Heart right ventricle (tissue), 16 donors: ENCODE data around the gene CBX3. TPM values are rescaled to one million over a fixed set of nuclear protein-coding genes. Genes with fewer than 3 reads are reported as not detected.
"Not testable (repeated sequence)": the region's sequence is repeated elsewhere in the genome, so short reads cannot be mapped to it uniquely, and the experiment has no call there.

ENCODE experiments used
- ATAC-seq, 8 donors: fragments of 200-7000 bp; cut with Tn5 transposase; one replicate each; pipeline ENCODE4 v1.9.1; 2020; ENCODE audit warnings: mild to moderate bottlenecking in 8 of 8, moderate library complexity in 8 of 8, moderate number of reproducible peaks in 1 of 8
- DNase-seq, 2 donors: peaks; one replicate each; pipeline ENCODE4 v3.0.0-alpha.2; 2020
- H3K27ac ChIP-seq, 10 donors: fragments of 200-600 bp; sonication (generic) in 2 of 10; one replicate each; pipeline versions ENCODE4 v1.5.0 to v1.8.0; 2020 to 2022; ENCODE audit warnings: mild to moderate bottlenecking in 3 of 10
- H3K27me3 ChIP-seq, 7 donors: fragments of 200-600 bp; one replicate each; pipeline ENCODE4 v1.8.0; 2021 to 2022; ENCODE audit warnings: mild to moderate bottlenecking in 2 of 7
- H3K36me3 ChIP-seq, 9 donors: fragments of 200-600 bp; sonication (generic) in 1 of 9; one replicate each; pipeline versions ENCODE4 v1.5.0 to v1.8.0; 2020 to 2022; ENCODE audit warnings: mild to moderate bottlenecking in 2 of 9
- H3K4me1 ChIP-seq, 9 donors: fragments of 200-600 bp; sonication (generic) in 1 of 9; one replicate each; pipeline versions ENCODE4 v1.5.0 to v1.8.0; 2020 to 2022; ENCODE audit warnings: mild to moderate bottlenecking in 4 of 9
- H3K4me3 ChIP-seq, 10 donors: fragments of 200-600 bp; sonication (generic) in 2 of 10; one replicate each; pipeline versions ENCODE4 v1.5.0 to v1.8.0; 2020 to 2022; ENCODE audit warnings: mild to moderate bottlenecking in 7 of 10, moderate library complexity in 2 of 10
- H3K9me3 ChIP-seq, 11 donors: fragments of 200-600 bp in 10 of 11; sonication (generic) in 2 of 11; one replicate each; pipeline versions ENCODE4 v1.5.0 to v1.8.0; 2013 to 2022; ENCODE audit warnings: mild to moderate bottlenecking in 2 of 11, control low read depth in 1 of 11, moderate library complexity in 1 of 11
- WGBS, 2 donors: extraction: QIAGEN DNeasy Blood & Tissue Kit; methylation state at CpG; one replicate each; pipeline ENCODE4 v1.1.7; 2013; ENCODE audit warnings: inconsistent platforms in 1 of 2; 5-methylcytosine and 5-hydroxymethylcytosine counted together
- intact Hi-C, 10 donors: fragments of 100-400 bp; cut with DNase I; formaldehyde crosslinking; loops; one replicate each; pipeline versions ENCODE4 v1.11.1 to v1.14.2; 2022
- polyA plus RNA-seq, 2 donors: library from polyadenylated mRNA; stranded (reverse); fragments of 200-250 nt; gene quantifications; one replicate each; pipeline ENCODE4 v1.2.3, GENCODE V29; 2013
- total RNA-seq, 10 donors: library from RNA; stranded (reverse); fragmentation: NEBNext Ultra II Directional in 3 of 10; extraction: Animal tissue kit (Norgen Biotek cat#: 25700) in 3 of 10; gene quantifications; one replicate each; pipeline versions ENCODE4 v1.2.1 to v1.2.4, GENCODE V29; 2021 to 2023
- TF ChIP-seq, protein P1 (sequence below), 9 donors: fragments of 200-600 bp; sonication (generic) in 2 of 9; IDR thresholded peaks; one replicate each; pipeline versions ENCODE4 v1.5.0 to v1.8.0; 2021 to 2022; ENCODE audit warnings: antibody characterized with exemption in 9 of 9, mild to moderate bottlenecking in 5 of 9, moderate library complexity in 1 of 9
- donor health status: Arrhythmogenic right ventricular cardiomyopathy.
- donor health status: ischemic (EF 13 %, LVEDD 7.1; RV severe dilation, severe dysfunction).
- donor health status: healthy with polysubstance abuse.
- donor health status: DM: no; HTN: yes; CAD: no.
- donor health status: DM: no; HTN: no; CAD: no.
- donor health status: ischemic (EF 25% LVEDD 6.9; RV normal size, moderate dysfunction).
- donor health status: ischemic (EF 25% LVEDD 5.7; RV mildly dilated, moderate dysfunction).
- donor health status: healthy.
- donor health status: DM: yes; HTN: yes; CAD: no.
- donor health status: Ischemic cardiomyopathy.
- donor health status: ischemic (EF 35%, LVEDD 5.7; RV mildly dilated, moderate dysfunction).
- donor health status: nonischemic (EF 11% LVEDD 7.7; RV severe dilation, severe dysfunction).
- donor health status: DM: yes; HTN: yes; CAD: no.
- donor health status: PGD.
- donor health status: ischemic (EF 29% LVEDD 5.4; RV normal size, mild dysfunction).
- donor health status: nonischemic (EF 23%, LVEDD 6.1; RV moderate dilation, normal function).

CBX3 gene
- total and polyA plus RNA-seq, 12 donors: 49.0 to 72.6 (median 58.6) TPM

DNA sequence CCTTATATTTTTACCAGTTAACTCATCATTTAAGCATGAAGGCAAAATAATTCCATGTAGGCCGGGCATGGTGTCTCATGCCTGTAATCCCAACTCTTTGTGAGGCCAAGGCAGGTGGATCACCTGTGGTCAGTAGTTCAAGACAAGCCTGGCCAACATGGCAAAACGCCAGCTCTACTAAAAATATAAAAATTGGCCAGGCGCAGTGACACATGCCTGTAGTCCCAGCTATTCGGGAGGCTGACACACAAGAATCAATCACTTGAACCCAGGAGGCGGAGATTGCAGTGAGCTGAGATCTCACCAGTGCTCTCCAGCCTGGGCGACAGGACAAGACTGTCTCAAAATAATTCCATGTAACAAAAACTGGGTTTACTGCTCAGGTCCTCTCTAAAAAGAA, 19.3 kb upstream of the CBX3 start:
- ATAC-seq: peak in 6 of 8 donors; percentile 5 to 19 (median 12)
- TF ChIP-seq, protein P1, sequence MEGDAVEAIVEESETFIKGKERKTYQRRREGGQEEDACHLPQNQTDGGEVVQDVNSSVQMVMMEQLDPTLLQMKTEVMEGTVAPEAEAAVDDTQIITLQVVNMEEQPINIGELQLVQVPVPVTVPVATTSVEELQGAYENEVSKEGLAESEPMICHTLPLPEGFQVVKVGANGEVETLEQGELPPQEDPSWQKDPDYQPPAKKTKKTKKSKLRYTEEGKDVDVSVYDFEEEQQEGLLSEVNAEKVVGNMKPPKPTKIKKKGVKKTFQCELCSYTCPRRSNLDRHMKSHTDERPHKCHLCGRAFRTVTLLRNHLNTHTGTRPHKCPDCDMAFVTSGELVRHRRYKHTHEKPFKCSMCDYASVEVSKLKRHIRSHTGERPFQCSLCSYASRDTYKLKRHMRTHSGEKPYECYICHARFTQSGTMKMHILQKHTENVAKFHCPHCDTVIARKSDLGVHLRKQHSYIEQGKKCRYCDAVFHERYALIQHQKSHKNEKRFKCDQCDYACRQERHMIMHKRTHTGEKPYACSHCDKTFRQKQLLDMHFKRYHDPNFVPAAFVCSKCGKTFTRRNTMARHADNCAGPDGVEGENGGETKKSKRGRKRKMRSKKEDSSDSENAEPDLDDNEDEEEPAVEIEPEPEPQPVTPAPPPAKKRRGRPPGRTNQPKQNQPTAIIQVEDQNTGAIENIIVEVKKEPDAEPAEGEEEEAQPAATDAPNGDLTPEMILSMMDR (IDR thresholded peaks at IDR 0.05): no peak
- H3K27me3 ChIP-seq: no peaks in the 10 kb centered on the region
- 54 to 57% methylated on average over 6 of the region's 6 CpGs for WGBS, 2 donors
- intact Hi-C loops: loop anchor here in 2 of 10 donors (2.0 to 10.0 kb wide), 2 partner anchors 15 to 87 kb away; no protein-coding TSS in a partner anchor
- peaks cover 0 to 31% (median under 1%) of the 10 kb centered on the region in 9 donors for H3K36me3 ChIP-seq
- H3K4me1 ChIP-seq: peaks cover 0 to 41% (median 29%) of the 10 kb centered on the region in 9 donors
- peak in 1 of 2 donors; percentile 28 for DNase-seq
- peak overlapping the region in 3 of 10 donors; percentile 22 to 45 (median 24) for H3K27ac ChIP-seq
- H3K9me3 ChIP-seq: no peaks in the 10 kb centered on the region
- H3K4me3 ChIP-seq: no peak overlapping the region

DNA sequence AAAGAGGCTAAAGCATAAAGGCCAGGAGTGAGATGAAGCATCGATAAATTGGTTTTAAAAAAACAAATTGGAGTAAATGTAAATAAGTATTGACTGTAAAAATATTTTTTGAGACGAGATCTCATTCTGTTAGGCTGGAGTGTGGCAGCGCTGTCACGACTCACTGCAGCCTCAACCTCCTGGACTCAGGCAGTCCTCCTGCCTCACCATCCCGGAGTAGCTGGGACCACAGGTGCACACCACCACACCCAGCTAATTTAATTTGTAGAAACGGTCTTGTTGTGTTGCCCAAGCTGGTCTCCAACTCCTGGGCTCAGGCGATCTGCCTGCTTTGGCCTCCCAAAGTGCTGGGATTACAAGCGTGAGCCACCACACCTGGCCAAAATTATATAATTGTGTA, 18.8 kb upstream of the CBX3 start:
- H3K4me3 ChIP-seq: no peak overlapping the region
- WGBS, 2 donors: 83 to 84% methylated on average over 8 of the region's 8 CpGs
- H3K27me3 ChIP-seq: no peaks in the 10 kb centered on the region
- DNase-seq: no peak
- TF ChIP-seq, protein P1 (IDR thresholded peaks at IDR 0.05): no peak
- H3K36me3 ChIP-seq: peaks cover 0 to 35% (median 5%) of the 10 kb centered on the region in 9 donors
- intact Hi-C loops: loop anchor here in 2 of 10 donors (2.0 to 10.0 kb wide), 2 partner anchors 14 to 88 kb away; no protein-coding TSS in a partner anchor
- H3K4me1 ChIP-seq: peaks cover 0 to 41% (median 29%) of the 10 kb centered on the region in 9 donors
- H3K9me3 ChIP-seq: no peaks in the 10 kb centered on the region
- peak in 2 of 8 donors; percentile 10 to 22 for ATAC-seq
- H3K27ac ChIP-seq: peak overlapping the region in 3 of 10 donors; percentile 22 to 45 (median 24)

DNA sequence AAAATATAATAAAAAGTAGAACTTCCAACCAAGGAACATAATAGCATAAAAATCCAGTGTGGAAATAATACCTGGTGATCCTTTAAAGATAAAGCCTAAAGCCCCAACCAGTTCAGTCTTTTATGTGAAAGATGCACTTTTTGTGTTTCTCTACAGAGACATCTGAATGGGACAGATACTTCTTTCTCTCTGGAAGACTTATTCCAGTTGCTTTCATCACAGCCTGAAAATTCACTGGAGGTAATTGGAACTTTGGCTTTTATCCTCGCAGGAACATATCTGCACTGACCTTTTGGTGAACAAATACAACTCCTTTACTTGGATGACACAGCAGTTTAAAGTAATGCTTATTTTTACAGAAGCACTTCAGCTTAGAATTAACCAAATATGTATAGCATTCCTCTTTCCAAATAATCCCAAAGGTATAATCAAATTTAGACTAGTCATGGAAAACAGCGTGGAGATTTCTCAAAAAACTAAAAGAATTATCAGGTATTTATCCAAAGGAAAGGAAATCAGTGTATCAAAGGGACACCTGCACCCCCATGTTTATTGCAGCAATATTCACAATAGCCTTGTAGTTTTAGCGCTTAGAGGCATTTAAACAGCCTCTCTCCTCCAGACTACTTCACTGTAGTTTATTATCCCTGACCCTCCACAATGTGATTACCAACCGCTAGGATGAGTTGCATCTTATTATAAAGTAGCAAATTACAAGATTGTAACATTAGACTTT, 17.8 kb upstream of the CBX3 start:
- Histone ChIP-seq H3K36me3 (peaks cover 0 to 45% (median 15%) of the 10 kb centered on the region in 9 donors), H3K27me3 (no peaks in the 10 kb centered on the region), H3K4me1 (peaks cover 0 to 47% (median 29%) of the 10 kb centered on the region in 9 donors), H3K4me3 (no peak overlapping the region), H3K9me3 (no peaks in the 10 kb centered on the region), H3K27ac (peak overlapping the region in 4 of 10 donors; percentile 7 to 45 (median 16))
- intact Hi-C loops: loop anchor here in 2 of 10 donors (2.0 to 10.0 kb wide), 2 partner anchors 13 to 89 kb away; no protein-coding TSS in a partner anchor
- ATAC-seq (no peak), DNase-seq (no peak)
- TF ChIP-seq, protein P1 (IDR thresholded peaks at IDR 0.05): no peak
- 70 to 72% methylated on average over 4 of the region's 4 CpGs for WGBS, 2 donors

DNA sequence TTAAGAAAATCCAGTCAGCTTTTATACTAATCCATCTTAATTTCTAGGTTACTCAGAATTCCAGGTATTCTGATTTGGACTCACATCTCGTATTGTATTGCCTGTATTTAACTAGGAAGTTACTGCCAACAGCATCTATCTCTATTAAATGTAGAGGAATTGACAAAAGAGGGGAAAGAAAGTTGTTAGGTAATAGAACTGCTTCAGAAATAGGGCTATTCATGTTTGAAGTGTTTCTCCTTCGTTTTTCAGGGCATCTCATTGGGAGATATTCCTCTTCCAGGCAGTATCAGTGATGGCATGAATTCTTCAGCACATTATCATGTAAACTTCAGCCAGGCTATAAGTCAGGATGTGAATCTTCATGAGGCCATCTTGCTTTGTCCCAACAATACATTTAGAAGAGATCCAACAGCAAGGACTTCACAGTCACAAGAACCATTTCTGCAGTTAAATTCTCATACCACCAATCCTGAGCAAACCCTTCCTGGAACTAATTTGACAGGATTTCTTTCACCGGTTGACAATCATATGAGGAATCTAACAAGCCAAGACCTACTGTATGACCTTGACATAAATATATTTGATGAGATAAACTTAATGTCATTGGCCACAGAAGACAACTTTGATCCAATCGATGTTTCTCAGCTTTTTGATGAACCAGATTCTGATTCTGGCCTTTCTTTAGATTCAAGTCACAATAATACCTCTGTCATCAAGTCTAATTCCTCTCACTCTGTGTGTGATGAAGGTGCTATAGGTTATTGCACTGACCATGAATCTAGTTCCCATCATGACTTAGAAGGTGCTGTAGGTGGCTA, 17.1 kb upstream of the CBX3 start:
- WGBS, 2 donors: 76% methylated on average over 4 of the region's 4 CpGs

More for the DNA sequence above, 17.1 kb upstream of the CBX3 start:
- H3K36me3 ChIP-seq: peaks cover 0 to 53% (median 21%) of the 10 kb centered on the region in 9 donors
- H3K27me3 ChIP-seq, H3K9me3 ChIP-seq, ATAC-seq, DNase-seq, H3K4me3 ChIP-seq: not testable (repeated sequence)
- peaks cover 0 to 54% (median 29%) of the 10 kb centered on the region in 9 donors for H3K4me1 ChIP-seq
- peak overlapping the region in 2 of 10 donors; percentile 22 to 45 for H3K27ac ChIP-seq
- intact Hi-C loops: loop anchor here in 1 of 10 donors (10.0 kb wide), 1 partner anchor 90 kb away; no protein-coding TSS in a partner anchor
